PFSK-1 (cell line): ENCODE results near the gene CEP128.

Source experiments
- FOXP2 ChIP-seq: optimal IDR thresholded peaks from 2 replicates; pipeline ENCODE3; 2011; ENCODE audit warnings: borderline replicate concordance, control low read depth, inconsistent platforms; ENCODE audit not compliant: insufficient read depth; ENCODE audit errors: extremely low read length, extremely low read depth
- POLR2AphosphoS5 ChIP-seq: IDR thresholded peaks from 2 replicates; pipeline ENCODE4 v1.6.1; 2012; ENCODE audit warnings: low read depth, mild to moderate bottlenecking, control low read depth, low read length, moderate library complexity
- SIN3A ChIP-seq: IDR thresholded peaks from 2 replicates; pipeline ENCODE4 v1.6.1; 2012; ENCODE audit warnings: mild to moderate bottlenecking, low read length, moderate library complexity, borderline replicate concordance; ENCODE audit not compliant: insufficient read depth
- TAF1 ChIP-seq: IDR thresholded peaks from 2 replicates; pipeline ENCODE4 v1.6.1; 2012; ENCODE audit warnings: low read length, control low read depth, borderline replicate concordance; ENCODE audit not compliant: insufficient read depth
- TF ChIP-seq, protein P1 (sequence below), 2 experiments: IDR thresholded peaks; 2 replicates each; pipeline versions ENCODE4 v1.6.1 to v1.8.0; 2011 to 2012; ENCODE audit warnings: low read depth in 2 of 2, low read length in 2 of 2, control low read depth in 1 of 2, inconsistent platforms in 1 of 2, mild to moderate bottlenecking in 1 of 2, moderate library complexity in 1 of 2; ENCODE audit not compliant: insufficient read depth in 1 of 2

DNA sequence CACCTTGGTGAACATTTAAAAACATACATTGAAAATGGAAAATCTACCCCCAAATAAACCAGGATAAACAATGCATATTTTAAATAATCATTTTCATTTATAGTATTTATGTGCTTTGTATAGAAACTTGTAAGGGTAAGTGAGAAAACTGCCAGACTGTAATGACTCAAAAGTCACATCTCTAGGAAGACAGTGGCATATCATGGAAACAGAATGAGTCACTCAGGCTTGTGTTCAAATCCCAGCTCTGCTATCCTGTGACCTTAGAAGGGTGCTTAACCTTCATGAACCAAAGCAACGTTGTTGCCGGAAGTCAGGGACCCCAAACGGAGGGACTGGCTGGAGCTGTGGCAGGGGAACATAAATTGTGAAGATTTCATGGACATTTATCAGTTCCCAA is 142.7 kb downstream of the CEP128 start:
- TF ChIP-seq, protein P1, sequence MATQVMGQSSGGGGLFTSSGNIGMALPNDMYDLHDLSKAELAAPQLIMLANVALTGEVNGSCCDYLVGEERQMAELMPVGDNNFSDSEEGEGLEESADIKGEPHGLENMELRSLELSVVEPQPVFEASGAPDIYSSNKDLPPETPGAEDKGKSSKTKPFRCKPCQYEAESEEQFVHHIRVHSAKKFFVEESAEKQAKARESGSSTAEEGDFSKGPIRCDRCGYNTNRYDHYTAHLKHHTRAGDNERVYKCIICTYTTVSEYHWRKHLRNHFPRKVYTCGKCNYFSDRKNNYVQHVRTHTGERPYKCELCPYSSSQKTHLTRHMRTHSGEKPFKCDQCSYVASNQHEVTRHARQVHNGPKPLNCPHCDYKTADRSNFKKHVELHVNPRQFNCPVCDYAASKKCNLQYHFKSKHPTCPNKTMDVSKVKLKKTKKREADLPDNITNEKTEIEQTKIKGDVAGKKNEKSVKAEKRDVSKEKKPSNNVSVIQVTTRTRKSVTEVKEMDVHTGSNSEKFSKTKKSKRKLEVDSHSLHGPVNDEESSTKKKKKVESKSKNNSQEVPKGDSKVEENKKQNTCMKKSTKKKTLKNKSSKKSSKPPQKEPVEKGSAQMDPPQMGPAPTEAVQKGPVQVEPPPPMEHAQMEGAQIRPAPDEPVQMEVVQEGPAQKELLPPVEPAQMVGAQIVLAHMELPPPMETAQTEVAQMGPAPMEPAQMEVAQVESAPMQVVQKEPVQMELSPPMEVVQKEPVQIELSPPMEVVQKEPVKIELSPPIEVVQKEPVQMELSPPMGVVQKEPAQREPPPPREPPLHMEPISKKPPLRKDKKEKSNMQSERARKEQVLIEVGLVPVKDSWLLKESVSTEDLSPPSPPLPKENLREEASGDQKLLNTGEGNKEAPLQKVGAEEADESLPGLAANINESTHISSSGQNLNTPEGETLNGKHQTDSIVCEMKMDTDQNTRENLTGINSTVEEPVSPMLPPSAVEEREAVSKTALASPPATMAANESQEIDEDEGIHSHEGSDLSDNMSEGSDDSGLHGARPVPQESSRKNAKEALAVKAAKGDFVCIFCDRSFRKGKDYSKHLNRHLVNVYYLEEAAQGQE (IDR thresholded peaks at IDR 0.05; ENCODE audit: insufficient read depth in 1 of 2, low read depth in 2 of 2, low read length in 2 of 2): no peak
- no peak for TF ChIP-seq FOXP2
- no peak for TF ChIP-seq SIN3A
- TF ChIP-seq TAF1: no peak
- TF ChIP-seq POLR2AphosphoS5: no peak
